Measurements from ENCODE around the gene KCNH1. TPM values are rescaled to one million over a fixed set of nuclear protein-coding genes. Genes with fewer than 3 reads are reported as not detected.

KCNH1 gene
- total and polyA plus RNA-seq, 2 of the 4 experiments (the other 2 are of a cell fraction) = 0.27 to 0.54 TPM

GRCh38 chr1:210817385-210818275, 316.3 kb downstream of the KCNH1 start:
- Histone ChIP-seq H3K14ac (replicated peaks; ENCODE audit: low read depth, low read length) (no peak overlapping the region), H2BK15ac (ENCODE audit: low read depth, low read length) (no peak overlapping the region), H3K4me1 (ENCODE audit: control insufficient read depth, insufficient read depth, low read length) (no peaks in the 10 kb centered on the region), H2BK120ac (ENCODE audit: low read depth, low read length) (no peak overlapping the region), H3K4me2 (ENCODE audit: low read depth, low read length) (no peak overlapping the region), H2AK5ac (ENCODE audit: low read depth, low read length) (no peak overlapping the region), H3K27ac (ENCODE audit: insufficient read depth, low read length) (no peak overlapping the region), H3K9me1 (ENCODE audit: insufficient read depth, low read length) (no peaks in the 10 kb centered on the region), H4K5ac (ENCODE audit: low read depth, low read length) (no peak overlapping the region), H3K9me3 (ENCODE audit: control insufficient read depth, insufficient read depth, low read length) (no peaks in the 10 kb centered on the region), H4K8ac (ENCODE audit: low read depth in 2 of 2, low read length in 2 of 2) (no peak overlapping the region), H2BK20ac (ENCODE audit: low read depth, low read length) (no peak overlapping the region), H3K4ac (ENCODE audit: low read depth, low read length) (no peak overlapping the region), H4K91ac (ENCODE audit: insufficient read depth, low read depth, low read length) (no peak overlapping the region), H2AK9ac (replicated peaks; ENCODE audit: low read depth, low read length, poor library complexity) (no peak overlapping the region), H3K4me3 (ENCODE audit: insufficient read depth, low read depth, low read length) (no peak overlapping the region), H3K36me3 (ENCODE audit: control insufficient read depth, insufficient read depth, low read length) (no peaks in the 10 kb centered on the region), H2BK5ac (ENCODE audit: low read depth, low read length, poor library complexity, severe bottlenecking) (no peak overlapping the region), H3K9ac (ENCODE audit: low read depth, low read length) (no peak overlapping the region), H3K23ac (ENCODE audit: low read depth, low read length) (no peak overlapping the region), H3K27me3 (ENCODE audit: control insufficient read depth, insufficient read depth, low read length) (no peaks in the 10 kb centered on the region), H4K20me1 (ENCODE audit: insufficient read depth, low read length) (no peaks in the 10 kb centered on the region), H3K18ac (ENCODE audit: low read depth, low read length) (no peak overlapping the region), H3K56ac (ENCODE audit: extremely low read depth, insufficient read depth, low read length) (no peak overlapping the region; the same call in 1 of the 2 replicates), H2AFZ (replicated peaks; ENCODE audit: low read length, poor library complexity) (no peak overlapping the region), H3K79me1 (ENCODE audit: low read depth in 1 of 2, low read length in 2 of 2) (no peaks in the 10 kb centered on the region)
- ChIA-PET POLR2A (ENCODE audit: unreplicated experiment) (no interaction called here), CTCF (no interaction called here)
- ATAC-seq (ENCODE audit: low read depth) (no peak), DNase-seq (no peak)
- in situ Hi-C loops (cut with MboI; ENCODE audit: low sequenced_read_pairs) = no loop called here
- intact Hi-C loops (cut with micrococcal nuclease) = no loop called here
- dilution Hi-C loops (cut with HindIII; ENCODE audit: low sequenced_read_pairs, unreplicated experiment) = no loop called here
- WGBS, 2 experiments (ENCODE audit: extremely low coverage in 2 of 2, insufficient read length in 1 of 2) = no CpG with 5 or more reads among the region's 2 CpGs
- BruUV-seq (replicated peaks) = no TSS peak
- TF ChIP-seq NFE2L2 (IDR thresholded peaks at IDR 0.05; ENCODE audit: low read depth, low read length) (no peak), RCOR1 (IDR thresholded peaks at IDR 0.05; ENCODE audit: insufficient replicate concordance, low read length) (no peak), POLR2A (IDR thresholded peaks at IDR 0.05; ENCODE audit: low read depth, low read length) (no peak), SMC3 (IDR thresholded peaks at IDR 0.05; ENCODE audit: low read depth, low read length) (no peak), MAFK (IDR thresholded peaks at IDR 0.05; ENCODE audit: low read depth, low read length) (no peak), MAZ (IDR thresholded peaks at IDR 0.05; ENCODE audit: borderline replicate concordance, low read depth, low read length) (no peak), FOS (IDR thresholded peaks at IDR 0.05; ENCODE audit: low read depth, low read length) (no peak)
